Spleen (tissue), 11 donors: ENCODE data around the gene AP2S1. TPM values are rescaled to one million over a fixed set of nuclear protein-coding genes. Genes with fewer than 3 reads are reported as not detected.

Experiments
- DNase-seq: peaks from one replicate; pipeline ENCODE4 v3.0.0-alpha.2; 2020
- H3K27ac ChIP-seq, 8 donors: fragments of 200-600 bp; sonication (generic) in 7 of 8; 1 replicate in 4 of 8; 2 replicates in 4 of 8; pipeline versions ENCODE4 v1.5.0 to v1.8.0; 2016 to 2021; ENCODE audit warnings: inconsistent platforms in 4 of 8, mild to moderate bottlenecking in 4 of 8, moderate library complexity in 1 of 8
- H3K27me3 ChIP-seq, 7 donors: fragments of 200-600 bp; sonication (generic) in 6 of 7; replicated peaks in 1 of 7; 1 replicate in 4 of 7; 2 replicates in 3 of 7; pipeline versions ENCODE4 v1.5.0 to v1.8.0; 2016 to 2021; ENCODE audit warnings: inconsistent platforms in 3 of 7, mild to moderate bottlenecking in 1 of 7
- H3K36me3 ChIP-seq, 6 donors: fragments of 200-600 bp; sonication (generic) in 5 of 6; 1 replicate in 4 of 6; 2 replicates in 2 of 6; pipeline versions ENCODE4 v1.5.0 to v1.8.0; 2016 to 2021; ENCODE audit warnings: inconsistent platforms in 2 of 6
- H3K4me1 ChIP-seq, 6 donors: fragments of 200-600 bp; sonication (generic) in 5 of 6; 1 replicate in 3 of 6; 2 replicates in 3 of 6; pipeline versions ENCODE4 v1.5.0 to v1.8.0; 2016 to 2021; ENCODE audit warnings: inconsistent platforms in 3 of 6
- H3K4me3 ChIP-seq, 8 donors: fragments of 200-600 bp; sonication (generic) in 7 of 8; 1 replicate in 4 of 8; 2 replicates in 4 of 8; pipeline versions ENCODE4 v1.5.0 to v1.8.0; 2016 to 2021; ENCODE audit warnings: inconsistent platforms in 4 of 8, mild to moderate bottlenecking in 4 of 8, moderate library complexity in 2 of 8
- H3K9me3 ChIP-seq, 8 donors: fragments of 200-600 bp; sonication (generic) in 7 of 8; 1 replicate in 4 of 8; 2 replicates in 4 of 8; pipeline versions ENCODE4 v1.5.0 to v1.8.0; 2016 to 2021; ENCODE audit warnings: inconsistent platforms in 4 of 8
- POLR2A ChIP-seq, 3 donors: fragments of 450-650 bp; IDR thresholded peaks; one replicate each; pipeline ENCODE4 v1.5.1; 2017; ENCODE audit warnings: antibody characterized with exemption in 3 of 3, mild to moderate bottlenecking in 1 of 3
- POLR2AphosphoS5 ChIP-seq, 3 donors: sonication (generic); formaldehyde crosslinking; IDR thresholded peaks; one replicate each; pipeline ENCODE4 v1.5.1; 2017; ENCODE audit warnings: antibody characterized with exemption in 3 of 3
- WGBS, 5 donors: extraction: QIAGEN DNeasy Blood & Tissue Kit in 3 of 5; methylation state at CpG; one replicate each; pipeline versions ENCODE4 v1.1.5 to v1.1.7; 2013 to 2018; 5-methylcytosine and 5-hydroxymethylcytosine counted together
- intact Hi-C: fragments of 100-400 bp; cut with DNase I; formaldehyde crosslinking; loops from one replicate; pipeline ENCODE4 v1.15.0; 2023; ENCODE audit warnings: low total_unique reads
- polyA plus RNA-seq, 3 donors: library from polyadenylated mRNA; stranded (reverse); fragments of 200-250 nt; gene quantifications; one replicate each; pipeline ENCODE4 v1.2.1, GENCODE V29; 2013
- total RNA-seq, 7 donors: library from RNA; depleted of rRNA in 3 of 7; stranded (reverse); fragments of >200 nt in 3 of 7; fragmentation: NEBNext Ultra II Directional in 4 of 7; extraction: Animal tissue kit (Norgen Biotek cat#: 25700) in 4 of 7; gene quantifications; one replicate each; pipeline versions ENCODE4 v1.1.0 to v1.2.1, GENCODE V29; 2016 to 2021
- TF ChIP-seq, protein P1 (sequence below), 11 experiments: fragments of 200-600 bp in 7 of 11; fragments of 450-650 bp in 4 of 11; sonication (generic) in 4 of 11; IDR thresholded peaks in 8 of 11; conservative IDR thresholded peaks in 3 of 11; 1 replicate in 7 of 11; 2 replicates in 4 of 11; pipeline versions ENCODE4 v1.4.0 to v1.8.0; 2016 to 2021; ENCODE audit warnings: antibody characterized with exemption in 11 of 11, inconsistent platforms in 4 of 11, mild to moderate bottlenecking in 1 of 11
- donor health status: healthy with polysubstance abuse.
- donor health status: DM: no; HTN: no; CAD: no; lungs with moderate emphysema.
- donor health status: DM: no; HTN: no; CAD: no.
- donor health status: Bipolar disorder and iron deficiency.
- donor health status: healthy.
- donor health status: DM: no; HTN: no; CAD: no.
- donor health status: DM: yes; HTN: yes; CAD: no.

Gene AP2S1
- total and polyA plus RNA-seq, 10 donors: 58.0 to 145 (median 110) TPM

GRCh38 chr19:46862974-46863632, 12.5 kb upstream of the AP2S1 start:
- H3K27me3 ChIP-seq: no peaks in the 10 kb centered on the region
- no peak for DNase-seq
- H3K4me1 ChIP-seq: peaks cover 28 to 83% (median 65%) of the 10 kb centered on the region in 6 donors
- TF ChIP-seq, protein P1, sequence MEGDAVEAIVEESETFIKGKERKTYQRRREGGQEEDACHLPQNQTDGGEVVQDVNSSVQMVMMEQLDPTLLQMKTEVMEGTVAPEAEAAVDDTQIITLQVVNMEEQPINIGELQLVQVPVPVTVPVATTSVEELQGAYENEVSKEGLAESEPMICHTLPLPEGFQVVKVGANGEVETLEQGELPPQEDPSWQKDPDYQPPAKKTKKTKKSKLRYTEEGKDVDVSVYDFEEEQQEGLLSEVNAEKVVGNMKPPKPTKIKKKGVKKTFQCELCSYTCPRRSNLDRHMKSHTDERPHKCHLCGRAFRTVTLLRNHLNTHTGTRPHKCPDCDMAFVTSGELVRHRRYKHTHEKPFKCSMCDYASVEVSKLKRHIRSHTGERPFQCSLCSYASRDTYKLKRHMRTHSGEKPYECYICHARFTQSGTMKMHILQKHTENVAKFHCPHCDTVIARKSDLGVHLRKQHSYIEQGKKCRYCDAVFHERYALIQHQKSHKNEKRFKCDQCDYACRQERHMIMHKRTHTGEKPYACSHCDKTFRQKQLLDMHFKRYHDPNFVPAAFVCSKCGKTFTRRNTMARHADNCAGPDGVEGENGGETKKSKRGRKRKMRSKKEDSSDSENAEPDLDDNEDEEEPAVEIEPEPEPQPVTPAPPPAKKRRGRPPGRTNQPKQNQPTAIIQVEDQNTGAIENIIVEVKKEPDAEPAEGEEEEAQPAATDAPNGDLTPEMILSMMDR (IDR thresholded peaks at IDR 0.05 in 8 of 11, conservative IDR thresholded peaks at IDR 0.05 in 3 of 11): no peak
- no peak for TF ChIP-seq POLR2AphosphoS5 (IDR thresholded peaks at IDR 0.05)
- no peak for TF ChIP-seq POLR2A (IDR thresholded peaks at IDR 0.05)
- peak overlapping the region in 6 of 8 donors; percentile 0 to 94 (median 84) for H3K4me3 ChIP-seq
- H3K27ac ChIP-seq: peak overlapping the region in 4 of 8 donors; percentile 95 to 99 (median 98)
- 50 to 65% (median 57%) methylated on average over 4 of the region's 4 CpGs for WGBS, 5 donors
- H3K36me3 ChIP-seq: peaks cover 0 to 6% (median 0%) of the 10 kb centered on the region in 6 donors
- no peaks in the 10 kb centered on the region for H3K9me3 ChIP-seq
- intact Hi-C loops: loop anchor here (5.0 kb wide), 1 partner anchor 124 kb away; no protein-coding TSS in a partner anchor

DNA sequence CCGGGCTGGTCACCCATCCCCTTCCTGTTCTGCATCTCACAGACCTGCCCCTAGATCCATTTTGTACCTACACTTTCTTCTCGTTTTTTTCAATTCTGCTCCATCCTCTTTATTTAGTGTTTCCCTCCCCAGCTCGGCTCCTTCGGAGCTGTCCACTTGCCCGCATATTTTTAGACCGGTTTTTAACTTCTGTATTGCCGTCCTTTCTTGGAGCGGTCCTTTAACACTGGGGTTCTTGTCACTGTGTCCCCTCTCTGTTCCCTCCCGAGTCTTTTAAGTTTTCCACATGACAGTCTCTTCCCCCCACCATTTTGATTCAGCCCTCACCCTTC, 11.8 kb upstream of the AP2S1 start:
- H3K36me3 ChIP-seq: peaks cover 0 to 6% (median 0%) of the 10 kb centered on the region in 6 donors
- H3K4me1 ChIP-seq: peaks cover 24 to 76% (median 62%) of the 10 kb centered on the region in 6 donors
- intact Hi-C loops: loop anchor here (5.0 kb wide), 1 partner anchor 125 kb away; no protein-coding TSS in a partner anchor
- 22 to 39% (median 35%) methylated on average over 9 of the region's 9 CpGs for WGBS, 5 donors
- TF ChIP-seq POLR2A (IDR thresholded peaks at IDR 0.05): no peak
- TF ChIP-seq, protein P1 (IDR thresholded peaks at IDR 0.05 in 8 of 11, conservative IDR thresholded peaks at IDR 0.05 in 3 of 11): no peak
- TF ChIP-seq POLR2AphosphoS5 (IDR thresholded peaks at IDR 0.05): no peak
- H3K4me3 ChIP-seq: peak overlapping the region; percentile 77 to 96 (median 92)
- H3K27me3 ChIP-seq: no peaks in the 10 kb centered on the region
- peak overlapping the region in 7 of 8 donors; percentile 41 to 99 (median 98) for H3K27ac ChIP-seq
- DNase-seq: no peak
- H3K9me3 ChIP-seq: no peaks in the 10 kb centered on the region

- 1 to 2% (median 2%) methylated on average over 19 of the region's 19 CpGs for WGBS, 5 donors
- intact Hi-C loops: loop anchor here (5.0 kb wide), 1 partner anchor 125 kb away; no protein-coding TSS in a partner anchor
- H3K27me3 ChIP-seq: no peaks in the 10 kb centered on the region
- H3K4me3 ChIP-seq: peak overlapping the region; percentile 77 to 96 (median 92)
- DNase-seq: no peak
- peaks cover 0 to 6% (median 0%) of the 10 kb centered on the region in 6 donors for H3K36me3 ChIP-seq
- peaks cover 24 to 72% (median 57%) of the 10 kb centered on the region in 6 donors for H3K4me1 ChIP-seq
- peak in 1 of 3 donors; percentile 20 for TF ChIP-seq POLR2AphosphoS5 (IDR thresholded peaks at IDR 0.05)
- TF ChIP-seq, protein P1 (IDR thresholded peaks at IDR 0.05 in 8 of 11, conservative IDR thresholded peaks at IDR 0.05 in 3 of 11): no peak
- H3K9me3 ChIP-seq: no peaks in the 10 kb centered on the region
- peak overlapping the region in 7 of 8 donors; percentile 41 to 99 (median 98) for H3K27ac ChIP-seq
These were observed 11.3 kb upstream of the AP2S1 start for GRCh38 chr19:46861691-46862502.
